GM21786 (cell line): ENCODE measurements around the gene BRD3OS.

Source experiments
- ATAC-seq: cut with Tn5 transposase; IDR thresholded peaks from one replicate; pipeline ENCODE4 v1.9.1; 2021; ENCODE audit not compliant: unreplicated experiment

The BRD3OS gene

DNA sequence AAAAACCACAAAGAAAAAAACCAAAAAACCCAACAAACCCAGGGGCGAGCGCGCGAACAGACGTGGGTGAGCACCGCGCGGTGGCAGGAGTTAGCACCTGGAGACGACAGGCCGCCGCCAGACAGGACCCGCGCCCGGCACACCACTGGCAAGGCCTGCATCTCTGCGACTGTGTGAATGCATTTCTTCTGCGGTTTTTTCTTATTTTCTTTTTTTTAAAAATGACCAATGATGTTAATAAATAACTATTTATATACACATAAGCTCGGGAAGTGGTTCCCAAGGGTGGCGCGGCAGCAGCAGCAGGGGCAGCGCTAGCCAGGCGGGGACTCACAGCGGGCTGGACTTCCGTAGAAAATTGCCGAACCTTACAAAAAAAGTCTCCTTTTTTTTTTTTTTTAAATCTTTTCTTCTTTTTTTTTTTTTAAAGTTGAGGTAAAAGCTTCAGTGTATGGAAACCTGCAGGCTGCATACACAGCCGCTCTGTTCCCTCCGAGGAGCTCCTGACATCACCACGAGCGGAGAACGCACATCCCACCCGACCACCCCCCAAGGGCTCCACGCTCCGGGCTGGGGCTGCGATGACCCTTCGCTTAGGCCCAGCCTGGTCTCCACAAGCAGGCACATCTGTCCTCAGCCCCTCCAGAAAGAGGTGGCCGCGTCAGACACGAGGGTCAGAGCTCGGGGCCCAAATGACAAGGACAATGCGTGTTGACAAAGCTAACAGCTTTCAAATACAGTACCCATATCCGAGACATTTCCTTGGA lies 7.4 kb downstream of the BRD3OS start:
- ATAC-seq, result no peak

DNA sequence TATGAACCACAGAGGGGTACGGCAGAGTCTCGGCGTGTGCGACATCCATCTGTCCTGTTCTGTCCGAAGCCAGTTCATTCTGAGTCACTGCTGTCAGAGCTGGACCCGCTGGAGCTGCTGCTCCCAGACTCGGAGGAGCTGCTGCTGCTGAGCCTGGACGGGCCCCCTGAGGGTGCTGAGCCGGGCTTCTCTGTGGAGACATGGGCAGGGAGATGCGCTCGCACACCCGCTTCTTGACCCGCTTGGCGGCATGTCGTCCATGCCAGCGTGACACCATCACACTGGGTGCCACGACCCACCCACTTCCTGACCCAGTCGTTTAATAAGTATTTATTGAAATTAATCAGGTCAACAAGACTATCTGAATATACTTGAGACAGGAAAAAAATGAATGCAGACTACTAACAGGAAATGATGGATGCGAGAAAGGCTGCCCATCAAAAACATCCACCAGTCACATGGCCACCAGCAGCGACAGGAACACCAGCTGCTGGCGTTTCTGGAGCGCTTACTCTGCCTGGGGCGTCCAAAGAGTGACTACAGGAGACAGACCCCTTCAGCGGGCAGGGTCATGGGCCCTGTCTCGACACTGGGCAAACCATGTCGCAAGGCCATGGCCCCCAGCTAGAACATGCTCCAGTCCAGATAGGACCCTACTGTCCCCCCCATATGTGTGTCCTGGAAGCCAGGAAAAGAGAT lies 8.4 kb downstream of the BRD3OS start:
- no peak for ATAC-seq

DNA sequence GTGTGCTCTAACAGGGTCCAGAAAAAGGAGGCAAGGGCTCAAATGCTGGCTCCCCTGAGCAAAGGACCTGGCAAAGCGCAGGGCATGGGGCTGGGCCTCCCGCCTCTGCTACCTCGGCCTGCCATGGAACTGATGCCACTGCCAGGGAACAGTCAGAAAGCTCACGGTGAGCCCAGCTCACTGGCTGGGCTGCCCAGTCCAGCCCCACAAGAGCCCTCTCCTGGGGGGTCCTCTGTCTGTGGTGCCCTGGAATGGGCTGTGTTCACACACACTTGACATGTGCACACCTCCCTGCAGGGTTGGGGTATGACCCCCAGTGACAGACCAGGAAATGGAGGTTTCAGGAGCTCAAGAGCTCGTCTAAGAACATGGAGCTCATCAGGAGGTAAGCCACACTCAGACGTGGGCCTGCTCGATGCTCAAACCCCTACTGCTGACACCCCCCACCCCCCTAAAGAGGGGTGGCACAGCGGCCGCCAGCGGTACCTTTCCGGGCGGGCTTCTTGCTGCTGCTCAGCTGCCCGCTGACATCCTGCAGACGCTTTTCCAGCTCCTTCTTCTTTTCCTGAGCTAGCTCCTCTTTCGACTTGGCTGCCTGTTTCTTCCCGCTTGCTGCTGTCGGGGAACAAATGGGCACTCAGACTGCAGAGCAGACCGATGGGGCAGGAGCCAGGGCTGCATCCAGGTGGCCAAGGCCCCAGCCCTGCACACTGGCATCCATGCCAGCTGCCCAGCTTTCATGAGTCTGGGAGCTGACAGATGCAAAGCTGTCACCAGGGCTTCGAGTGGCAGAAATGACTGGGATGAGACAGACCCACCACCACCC lies 9.1 kb downstream of the BRD3OS start:
- ATAC-seq, result no peak

DNA sequence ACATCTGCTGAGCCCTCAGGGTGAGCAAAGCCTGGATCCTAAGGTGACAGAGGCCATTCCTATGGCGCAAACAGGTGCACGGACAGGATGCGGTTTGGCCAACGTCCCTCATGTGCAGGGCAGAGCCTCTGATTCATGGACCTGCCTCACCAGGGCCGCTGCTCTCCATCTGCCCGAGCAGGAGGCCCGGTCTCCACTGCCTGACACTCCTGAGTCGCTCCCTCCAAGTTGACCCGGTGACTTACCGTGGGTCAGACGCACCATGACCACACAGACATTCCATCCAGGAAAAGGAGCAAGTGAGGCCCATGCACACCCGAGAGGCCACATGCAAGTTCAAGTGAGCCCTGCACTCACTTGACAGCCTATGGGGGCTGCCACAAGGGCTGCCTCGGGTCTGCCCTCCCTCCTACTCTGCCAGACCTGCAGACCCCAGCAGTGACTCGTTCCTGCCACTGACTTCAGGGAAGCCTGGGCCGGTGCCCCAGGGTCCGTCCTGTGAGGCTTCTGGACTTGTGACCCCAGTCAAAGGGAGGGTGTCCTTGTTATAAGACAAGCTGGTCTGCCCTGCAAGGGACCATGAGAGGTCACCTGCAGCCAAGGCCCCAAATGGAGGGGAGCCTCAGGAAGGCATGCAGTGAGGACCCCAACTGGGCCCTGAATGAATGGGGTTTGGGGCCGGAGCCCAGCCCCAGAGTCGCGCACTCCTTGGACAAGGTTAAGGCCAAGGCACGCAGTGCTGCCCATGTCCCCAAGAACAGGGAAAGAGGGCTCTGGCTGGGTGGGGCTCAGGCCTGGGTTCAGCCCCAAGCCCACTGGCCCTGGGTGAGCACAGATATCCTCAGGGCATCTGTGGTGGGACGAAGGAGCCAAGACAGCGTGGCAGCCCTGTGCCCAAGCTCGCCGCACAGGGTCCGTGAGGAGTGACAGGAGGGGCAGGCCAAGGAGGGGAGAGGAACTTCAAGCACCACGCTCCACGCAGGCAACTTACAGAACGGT lies 10.1 kb downstream of the BRD3OS start:
- no peak for ATAC-seq

DNA sequence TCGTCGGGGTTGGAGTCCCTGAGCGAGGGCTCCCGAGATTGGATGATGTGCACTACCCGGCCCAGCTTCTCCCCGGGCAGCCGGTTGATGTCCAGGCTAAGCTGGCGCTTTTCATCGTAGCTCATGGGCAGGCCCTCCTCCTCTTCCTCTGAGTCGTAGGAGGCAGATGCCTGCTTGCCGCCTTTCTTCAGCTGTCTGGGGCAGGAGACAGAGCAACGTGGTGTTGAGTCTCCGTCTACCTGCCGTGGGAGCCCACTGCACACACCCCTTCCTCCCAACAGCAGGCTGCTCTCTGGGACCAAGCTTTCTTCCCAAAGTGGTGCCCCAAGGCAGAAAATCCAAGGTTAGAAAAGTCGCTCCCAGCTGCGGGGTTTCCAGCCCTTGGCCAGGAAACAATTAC lies 10.8 kb downstream of the BRD3OS start:
- ATAC-seq, result no peak

DNA sequence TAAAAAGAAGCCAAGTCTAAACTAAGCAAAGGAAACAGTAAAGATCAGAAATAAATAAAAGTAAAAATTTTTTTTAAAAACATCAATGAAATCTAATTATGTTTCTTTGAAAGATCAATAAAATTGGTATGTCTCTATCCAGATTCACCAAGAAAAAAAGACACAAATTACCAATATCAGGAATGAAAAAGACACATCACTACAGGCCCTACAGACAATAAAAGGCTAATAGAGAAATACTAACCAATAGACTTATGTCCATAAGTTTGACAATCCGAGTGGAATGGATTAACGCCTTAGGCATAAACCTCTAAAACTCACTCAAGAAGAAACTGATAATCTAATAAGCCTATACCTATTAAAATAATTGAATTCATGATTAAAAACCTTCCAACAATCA lies 12.4 kb downstream of the BRD3OS start:
- no peak for ATAC-seq

DNA sequence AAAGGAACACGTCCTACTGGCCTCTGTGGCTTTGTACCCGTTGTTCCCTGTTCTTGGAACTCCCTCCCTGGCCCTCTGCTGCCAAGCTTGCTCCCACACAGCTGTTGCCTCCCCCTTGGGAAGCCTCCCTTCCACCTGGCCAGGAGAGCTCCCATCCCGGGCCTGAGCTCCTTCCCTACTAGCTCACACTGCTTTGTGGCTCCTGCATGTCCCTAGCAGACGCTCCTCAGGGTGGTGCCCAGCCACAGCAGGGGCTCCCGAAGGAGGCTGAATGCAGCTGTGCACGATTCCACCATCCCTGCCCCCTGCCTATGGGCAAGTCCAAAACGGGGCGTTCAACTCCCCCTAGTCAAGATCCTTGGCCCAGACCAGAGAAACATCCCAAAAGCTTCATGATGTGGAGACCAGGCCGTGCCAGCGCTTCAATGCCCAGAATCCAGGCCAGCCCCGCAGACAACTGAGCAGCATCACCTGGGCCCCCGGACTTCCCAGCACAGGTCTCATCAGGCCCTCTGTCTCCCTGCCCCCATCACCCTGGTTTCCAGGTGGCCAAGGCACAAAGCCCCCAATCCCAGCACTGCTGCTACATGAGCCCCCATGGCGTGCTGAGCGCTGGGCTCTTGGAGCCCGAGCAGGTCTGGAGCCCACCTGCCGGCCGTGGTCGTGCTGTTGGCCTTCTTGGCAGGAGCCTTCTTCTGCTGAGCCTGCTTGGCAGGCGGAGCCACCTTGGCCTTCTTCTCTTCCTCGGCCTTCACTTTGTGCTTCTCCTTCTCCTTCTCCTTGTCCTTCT lies 14.3 kb downstream of the BRD3OS start:
- ATAC-seq, result no peak

DNA sequence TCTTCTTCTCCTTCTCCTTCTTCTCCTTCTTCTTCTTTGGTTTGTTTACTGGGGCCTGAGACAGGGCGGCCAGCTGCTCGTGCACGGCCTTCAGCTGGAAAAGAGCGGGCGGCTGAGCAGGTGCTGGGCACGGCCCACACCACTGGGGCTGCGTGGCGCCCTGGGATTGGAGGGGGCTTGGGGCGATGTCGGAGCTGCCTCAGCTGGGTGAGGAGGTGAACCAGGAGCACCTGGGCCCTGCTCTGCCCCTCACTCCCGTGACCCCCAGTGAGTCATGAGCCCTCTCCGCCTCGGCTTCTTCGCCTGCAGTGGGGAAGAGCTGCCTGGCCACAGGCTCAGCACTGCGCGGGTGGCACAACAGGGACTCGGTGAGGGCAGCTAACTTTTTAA lies 14.9 kb downstream of the BRD3OS start:
- ATAC-seq, result no peak

DNA sequence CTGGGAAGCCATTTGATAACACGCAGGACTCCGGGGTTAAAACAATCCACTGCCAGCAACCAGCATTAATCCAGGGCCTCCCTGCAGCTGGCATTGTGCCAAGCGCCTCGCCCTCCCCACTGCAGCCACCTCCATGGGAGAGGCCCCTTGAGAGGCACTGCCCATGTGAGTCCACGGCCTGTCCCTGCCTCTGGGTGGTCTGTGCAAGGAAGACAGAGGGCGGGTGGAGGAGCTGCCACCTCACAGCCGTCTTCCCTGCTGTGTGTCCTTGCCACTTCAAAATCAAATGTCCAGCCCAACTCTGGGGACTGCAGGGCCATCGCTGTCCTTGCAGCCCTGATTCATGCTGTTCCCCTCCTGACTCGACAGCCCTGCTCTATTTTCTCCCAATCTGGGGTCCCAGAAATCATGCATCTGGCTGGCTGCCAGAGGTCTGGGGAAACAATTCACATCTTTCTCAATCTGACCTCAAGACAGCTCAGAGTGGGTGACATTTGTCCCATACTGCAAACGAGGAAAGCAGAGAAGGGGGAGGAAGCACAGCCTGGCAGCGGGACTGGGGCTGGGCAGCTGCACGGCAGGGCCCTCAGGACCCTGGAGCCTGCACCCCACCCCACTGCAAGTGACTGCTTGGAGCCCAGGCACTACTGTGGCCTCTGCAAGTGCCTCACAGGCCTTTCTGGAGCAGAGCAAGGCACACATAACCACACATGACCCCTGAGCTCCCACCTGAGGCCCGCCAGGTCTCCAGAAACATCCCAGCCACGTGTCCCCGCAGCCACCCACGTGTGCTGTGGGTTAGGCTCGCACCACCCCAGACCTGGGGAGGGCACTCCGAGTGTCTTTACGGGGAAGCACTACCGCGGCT lies 15.7 kb downstream of the BRD3OS start:
- no peak for ATAC-seq

DNA sequence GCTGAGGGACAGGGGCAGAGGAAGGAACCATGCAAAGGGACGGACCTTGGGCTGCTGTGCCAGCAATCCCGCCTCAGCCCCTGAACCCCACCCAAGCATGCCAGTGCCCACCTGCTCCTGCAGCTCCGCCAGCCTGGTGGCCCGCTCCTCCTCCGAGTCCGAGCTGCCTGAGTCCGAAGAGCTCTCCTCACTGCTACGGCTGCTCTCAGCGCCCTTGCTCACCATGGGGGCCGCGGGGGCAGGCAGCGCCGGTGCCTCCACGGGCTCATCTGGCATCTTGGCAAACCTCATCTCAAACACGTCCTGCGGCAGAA lies 16.3 kb downstream of the BRD3OS start:
- no peak for ATAC-seq

DNA sequence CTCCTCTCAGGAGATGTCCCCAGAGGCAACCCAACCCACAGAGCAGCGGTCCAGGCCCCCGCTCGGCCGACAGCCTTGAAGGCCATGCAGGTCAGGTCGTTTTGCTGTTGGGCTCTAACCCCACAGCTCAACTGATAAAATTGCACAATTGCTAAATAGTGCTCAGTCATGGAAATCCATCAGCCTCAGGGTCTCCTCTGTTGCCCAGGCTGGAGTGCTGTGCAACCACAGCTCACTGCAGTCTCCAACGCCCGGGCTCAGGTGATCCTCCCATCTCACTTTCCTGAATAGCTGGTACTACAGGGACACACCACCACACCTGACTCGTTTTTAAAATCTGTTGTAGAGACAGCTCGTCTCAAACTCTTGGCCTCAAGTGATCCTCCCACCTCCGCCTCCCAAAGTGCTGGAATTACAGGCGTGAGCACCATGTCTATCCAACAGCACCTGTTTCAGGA lies 18.3 kb downstream of the BRD3OS start:
- no peak for ATAC-seq

DNA sequence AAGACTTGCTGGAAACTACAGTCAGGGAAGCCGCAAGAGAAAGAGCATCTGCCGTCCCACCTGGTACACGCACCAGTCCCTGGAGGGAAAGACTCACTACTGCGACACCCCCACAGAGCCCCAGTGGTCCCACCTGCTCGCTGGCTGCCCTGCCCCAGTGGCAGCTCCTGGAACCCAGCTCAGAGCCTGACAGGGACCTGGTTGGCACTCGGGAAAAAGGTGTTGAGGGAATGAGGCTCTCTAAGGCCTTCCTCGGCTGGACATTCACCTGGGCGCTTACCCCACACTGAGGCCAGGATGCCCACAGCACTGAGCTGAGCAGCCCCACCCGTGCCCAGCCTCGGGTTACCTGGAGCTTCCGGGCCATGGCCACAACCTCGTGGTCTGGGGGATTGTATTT lies 19.7 kb downstream of the BRD3OS start:
- ATAC-seq, result no peak

DNA sequence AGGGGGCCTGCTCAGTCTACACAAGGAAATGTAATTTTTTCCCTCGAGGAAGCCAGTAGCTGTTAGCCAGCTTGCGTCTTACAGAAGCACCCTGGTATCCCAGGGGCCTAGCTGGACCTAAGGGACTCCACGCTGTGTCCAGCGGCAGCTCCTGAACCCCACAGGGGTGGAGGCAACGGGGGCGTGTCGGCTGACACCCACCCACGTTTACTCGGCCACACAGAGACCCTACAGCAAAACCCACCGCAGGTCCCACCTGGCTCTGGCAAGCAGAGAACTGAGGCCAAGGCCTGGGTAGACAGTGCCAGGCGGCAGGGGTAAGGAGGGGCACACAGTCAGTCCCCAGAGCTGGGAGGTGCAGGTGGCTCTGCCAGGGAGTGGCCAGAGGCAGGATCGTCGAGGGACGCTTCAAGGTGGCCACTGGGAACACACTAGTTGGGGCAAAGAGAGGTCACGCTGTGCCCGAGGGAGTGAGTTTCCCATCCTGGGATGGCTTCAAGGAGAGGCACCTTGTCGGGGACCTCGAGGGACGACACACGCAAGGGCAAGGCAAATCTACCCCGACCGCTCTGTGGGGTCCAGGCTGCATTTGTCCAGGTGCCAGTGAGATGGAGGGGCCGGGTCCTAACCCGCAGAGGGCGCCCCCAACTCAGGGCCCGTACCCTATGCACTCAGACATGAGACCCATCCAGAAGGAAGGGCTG lies 20.7 kb downstream of the BRD3OS start:
- ATAC-seq, result no peak

DNA sequence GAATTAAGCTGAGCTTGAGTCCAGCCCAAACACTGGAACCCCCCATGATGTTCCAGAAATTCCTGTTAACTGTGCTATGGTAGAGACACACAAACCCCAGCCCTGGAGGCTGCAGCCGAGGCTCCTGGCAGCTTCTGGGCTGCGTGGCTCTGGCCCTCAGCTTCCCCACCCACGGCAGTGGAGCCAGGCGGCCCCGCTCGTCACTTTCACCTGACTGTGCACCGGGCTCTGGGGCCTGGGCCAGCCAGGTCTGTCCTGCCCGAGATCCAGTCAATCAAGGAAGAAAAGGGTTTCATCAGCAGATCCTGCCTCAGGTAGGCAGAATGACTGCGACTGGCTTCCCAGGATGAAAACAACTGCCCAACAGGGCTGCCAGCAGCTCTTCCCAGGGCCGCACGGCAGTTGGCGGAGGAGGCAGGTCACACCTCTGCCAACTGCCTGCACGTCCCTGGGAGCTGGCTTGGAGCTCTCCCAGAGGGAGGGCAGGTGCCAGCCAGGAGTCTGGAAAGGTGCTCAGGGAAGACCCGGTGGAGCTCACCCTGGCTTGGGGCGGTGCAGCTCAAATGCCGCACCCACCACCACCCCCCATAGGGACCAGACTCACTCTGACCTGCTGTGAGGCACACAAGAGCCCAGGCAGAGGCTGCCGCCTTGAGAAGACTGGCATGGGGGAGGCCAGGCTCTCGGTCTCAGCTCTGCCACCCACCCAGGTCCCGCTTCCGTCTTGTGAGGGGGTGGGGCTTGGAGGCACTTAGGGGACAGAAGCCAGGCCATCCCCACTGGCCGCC lies 21.8 kb downstream of the BRD3OS start:
- ATAC-seq, result no peak

DNA sequence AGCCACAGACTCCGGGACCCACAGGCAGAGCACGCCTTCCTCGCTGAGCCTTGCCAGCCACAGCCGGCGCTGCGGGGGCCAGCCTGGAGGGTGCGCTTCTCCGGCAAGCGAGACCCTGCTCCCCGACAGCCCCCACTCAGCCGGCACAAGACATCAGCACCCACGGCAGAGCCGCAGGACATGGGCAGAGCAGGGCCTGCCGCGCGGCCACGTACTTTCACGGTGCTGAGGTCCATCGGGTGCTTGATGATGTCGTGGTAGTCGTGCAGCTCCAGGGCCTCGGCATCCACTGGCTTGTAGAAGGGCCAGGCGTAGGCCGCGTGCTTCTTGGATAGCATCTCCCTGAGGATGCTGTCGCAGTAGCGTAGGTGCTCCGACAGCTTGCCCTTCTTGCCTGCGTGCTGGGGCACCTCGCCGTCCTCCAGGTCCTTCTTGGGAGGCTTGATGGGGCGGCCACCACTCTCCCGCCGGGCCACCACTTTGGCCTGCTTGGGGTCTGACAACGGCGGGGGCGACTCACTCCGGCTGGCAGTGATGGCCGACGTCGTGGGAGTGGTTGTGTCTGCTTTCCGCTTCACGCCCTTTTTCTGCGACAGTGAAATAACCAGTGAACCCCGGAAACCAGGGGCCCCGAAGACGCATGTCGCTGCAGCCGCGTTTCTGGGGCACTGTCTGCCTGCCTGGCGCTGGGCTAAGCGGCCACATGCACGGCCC lies 22.7 kb downstream of the BRD3OS start:
- ATAC-seq, result no peak

DNA sequence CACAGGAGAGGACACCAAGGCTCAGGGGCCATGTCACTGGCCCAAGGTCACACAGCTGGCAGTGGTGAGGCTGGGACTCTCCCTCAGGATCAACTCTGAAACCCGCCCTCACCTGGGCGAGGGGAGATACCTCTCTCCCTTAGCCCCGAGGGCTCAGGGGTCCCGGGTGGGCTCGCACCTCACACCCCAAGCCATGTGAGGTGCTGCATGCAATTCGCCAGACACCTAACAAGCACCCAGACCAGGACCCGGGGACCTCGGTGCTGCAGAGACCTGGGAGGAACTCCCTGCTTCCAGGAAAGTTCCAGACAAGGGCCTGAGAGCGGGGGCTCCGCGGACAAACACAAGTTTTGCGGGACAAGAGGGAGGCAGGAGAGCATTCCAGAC lies 23.3 kb downstream of the BRD3OS start:
- no peak for ATAC-seq

DNA sequence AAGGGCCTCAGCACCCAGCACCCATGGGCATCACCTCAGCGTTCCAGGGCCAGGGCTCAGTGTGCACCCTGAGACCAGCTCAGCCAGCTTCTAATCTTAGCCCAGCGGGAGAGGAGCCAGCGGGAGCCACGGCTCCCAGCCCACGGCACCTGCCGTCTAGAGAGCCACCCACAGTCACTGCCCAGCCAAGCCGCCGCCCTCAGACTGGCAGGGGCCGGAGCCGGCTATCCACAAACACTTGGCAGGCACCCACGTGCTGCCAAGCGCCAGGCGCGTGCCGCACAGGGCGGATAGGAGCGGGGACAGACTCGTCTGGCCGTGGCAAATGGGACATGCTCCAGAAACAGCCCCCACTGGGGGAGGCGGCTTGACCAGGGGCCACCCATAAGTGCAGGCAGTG lies 24.0 kb downstream of the BRD3OS start:
- no peak for ATAC-seq
